ENCODE measurements around the gene PLCB3. TPM values are rescaled to one million over a fixed set of nuclear protein-coding genes. Genes with fewer than 3 reads are reported as not detected.

Gene PLCB3
- total RNA-seq, 1 experiment from 2014 or later: 137 TPM

GRCh38 chr11:64285885-64286800 lies 34.8 kb downstream of the PLCB3 start:
- peak; percentile 61 for DNase-seq (ENCODE audit: low spot score)

GRCh38 chr11:64286801-64287159 lies 35.5 kb downstream of the PLCB3 start:
- DNase-seq (ENCODE audit: low spot score): no peak

- no peak for DNase-seq (ENCODE audit: low spot score)
These were observed 36.5 kb downstream of the PLCB3 start for GRCh38 chr11:64287676-64288352.

GRCh38 chr11:64288353-64288750 lies 37.0 kb downstream of the PLCB3 start:
- no peak for DNase-seq (ENCODE audit: low spot score)

GRCh38 chr11:64289002-64289564 lies 37.8 kb downstream of the PLCB3 start:
- DNase-seq (ENCODE audit: low spot score): no peak

- DNase-seq (ENCODE audit: low spot score): no peak
These were observed 39.3 kb downstream of the PLCB3 start for GRCh38 chr11:64290352-64291261.

GRCh38 chr11:64291262-64291751 lies 40.0 kb downstream of the PLCB3 start, which contains the start of gene KCNK4:
Gene KCNK4 (plus strand): TSS chr11:64291302. CDS start chr11:64293019, 1,717 bp downstream.
- DNase-seq (ENCODE audit: low spot score): no peak

- DNase-seq (ENCODE audit: low spot score): no peak
These were observed 40.6 kb downstream of the PLCB3 start for GRCh38 chr11:64291752-64292459.

GRCh38 chr11:64292460-64293254 lies 41.3 kb downstream of the PLCB3 start:
- DNase-seq (ENCODE audit: low spot score): no peak

GRCh38 chr11:64294774-64295173 lies 43.4 kb downstream of the PLCB3 start:
- no peak for DNase-seq (ENCODE audit: low spot score)

- DNase-seq (ENCODE audit: low spot score): no peak
These were observed 44.4 kb downstream of the PLCB3 start for GRCh38 chr11:64295760-64296159.

GRCh38 chr11:64296236-64296635 lies 44.9 kb downstream of the PLCB3 start:
- no peak for DNase-seq (ENCODE audit: low spot score)

- DNase-seq (ENCODE audit: low spot score): no peak
These were observed 45.7 kb downstream of the PLCB3 start for GRCh38 chr11:64296830-64297698.

GRCh38 chr11:64297699-64298358 lies 46.5 kb downstream of the PLCB3 start:
- DNase-seq (ENCODE audit: low spot score): no peak

GRCh38 chr11:64298966-64299846 lies 47.9 kb downstream of the PLCB3 start:
- no peak for DNase-seq (ENCODE audit: low spot score)

- DNase-seq (ENCODE audit: low spot score): no peak
These were observed 48.7 kb downstream of the PLCB3 start, which contains the start of gene CATSPERZ for GRCh38 chr11:64299847-64300648. Gene CATSPERZ (plus strand): TSS chr11:64300358. CDS start chr11:64300411, 53 bp downstream.
